HG03520 (cell line): ENCODE results near the gene ZFTA.
"Not testable (repeated sequence)": the region's sequence is repeated elsewhere in the genome, so short reads cannot be mapped to it uniquely, and the experiment has no call there.

Experiments used
- ATAC-seq: cut with Tn5 transposase; IDR thresholded peaks from one replicate; pipeline ENCODE4 v1.9.1; 2021; ENCODE audit warnings: mild to moderate bottlenecking, moderate library complexity; ENCODE audit not compliant: unreplicated experiment

Gene ZFTA

DNA sequence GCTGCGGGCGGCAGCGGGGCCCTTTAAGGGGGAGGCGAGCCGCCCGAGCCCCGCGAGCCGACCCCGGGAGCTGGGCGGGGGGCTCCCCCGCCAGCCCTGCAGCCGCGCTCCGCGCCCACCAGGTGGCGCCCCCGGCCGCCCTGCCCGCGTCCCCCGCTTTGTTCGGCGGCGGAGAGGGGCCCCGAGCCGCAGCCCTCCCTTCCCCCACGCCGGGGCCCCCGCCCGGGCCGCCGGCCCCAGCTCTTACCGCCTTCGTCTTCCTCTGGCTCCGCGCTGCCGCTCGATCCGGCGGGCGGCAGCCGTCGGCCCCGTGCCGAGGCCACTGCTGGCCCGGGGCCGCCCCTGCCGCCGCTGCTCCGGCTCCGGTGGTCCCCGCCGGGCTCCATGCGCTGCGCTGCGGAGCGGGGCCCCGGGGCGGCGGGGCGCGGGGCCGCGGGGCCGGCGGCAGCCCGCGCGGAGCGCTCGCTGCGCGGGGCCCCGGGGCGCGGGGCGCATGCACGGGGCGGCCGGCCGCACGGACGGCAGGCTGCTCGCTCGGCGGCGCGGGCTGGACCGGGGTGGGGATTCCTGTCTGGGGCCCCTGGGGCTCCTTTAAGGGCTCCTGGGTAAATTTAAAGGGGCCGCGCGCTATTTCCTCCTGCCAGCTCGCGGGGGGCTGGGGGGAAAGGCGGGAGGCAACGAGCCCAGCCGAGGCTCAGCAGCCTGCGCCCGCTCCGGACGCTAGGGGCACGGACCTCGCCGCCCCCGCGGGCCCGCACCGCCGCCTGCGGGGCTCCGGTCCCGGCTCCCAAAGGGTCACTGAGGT, at the start of gene ZFTA:
TSS of gene ZFTA (minus strand) at position 539 of the 805 bp plus-strand sequence. CDS start at position 386, 153 bp downstream.
- ATAC-seq, result peak; percentile 52

DNA sequence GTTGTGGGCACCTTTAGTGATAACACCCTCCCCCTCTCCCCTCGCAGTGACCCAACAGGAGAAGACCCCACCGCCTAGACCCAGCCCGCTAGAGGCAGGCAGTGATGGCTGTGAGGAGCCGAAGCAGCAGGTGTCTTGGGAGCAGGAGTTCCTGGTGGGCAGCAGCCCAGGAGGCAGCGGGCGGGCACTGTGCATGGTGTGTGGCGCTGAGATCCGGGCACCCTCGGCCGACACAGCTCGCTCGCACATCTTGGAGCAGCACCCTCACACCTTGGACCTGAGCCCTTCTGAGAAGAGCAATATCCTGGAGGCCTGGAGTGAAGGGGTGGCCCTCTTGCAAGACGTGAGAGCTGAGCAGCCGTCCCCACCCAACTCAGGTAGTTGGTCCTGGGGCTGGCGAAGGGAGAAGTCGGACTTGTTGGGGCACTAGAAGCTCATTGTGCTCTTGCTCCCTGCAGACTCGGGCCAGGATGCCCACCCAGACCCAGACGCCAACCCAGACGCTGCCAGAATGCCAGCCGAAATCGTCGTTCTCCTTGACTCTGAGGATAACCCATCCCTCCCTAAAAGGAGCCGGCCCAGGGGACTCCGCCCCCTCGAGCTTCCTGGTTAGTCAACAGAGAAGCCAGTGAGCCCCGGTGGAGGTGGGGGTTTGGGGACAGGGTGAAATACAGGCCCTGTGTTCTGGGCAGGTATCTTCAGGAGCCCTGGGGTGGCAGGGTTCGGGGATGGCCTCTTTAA, 49.4 kb upstream of the ZFTA start:
- ATAC-seq, result no peak

DNA sequence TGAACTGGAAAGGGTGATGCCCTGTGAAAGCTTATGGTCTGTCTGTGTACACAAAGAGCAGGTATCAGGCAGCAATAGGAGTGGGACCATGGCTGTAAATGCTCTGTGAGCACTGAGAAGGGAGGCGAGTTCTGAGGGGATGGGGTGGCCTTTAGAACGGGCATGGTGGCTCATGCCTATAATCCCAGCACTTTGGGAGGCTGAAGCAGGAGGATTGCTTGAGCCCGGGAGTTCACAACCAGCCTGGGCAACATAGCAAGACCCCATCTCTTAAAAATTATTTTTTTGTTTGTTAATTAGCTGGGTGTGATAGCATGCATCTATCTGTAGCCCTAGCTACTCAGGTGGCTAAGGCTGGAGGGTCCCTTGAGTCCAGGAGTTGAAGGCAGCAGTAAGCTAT, 48.2 kb upstream of the ZFTA start:
- ATAC-seq, result no peak

DNA sequence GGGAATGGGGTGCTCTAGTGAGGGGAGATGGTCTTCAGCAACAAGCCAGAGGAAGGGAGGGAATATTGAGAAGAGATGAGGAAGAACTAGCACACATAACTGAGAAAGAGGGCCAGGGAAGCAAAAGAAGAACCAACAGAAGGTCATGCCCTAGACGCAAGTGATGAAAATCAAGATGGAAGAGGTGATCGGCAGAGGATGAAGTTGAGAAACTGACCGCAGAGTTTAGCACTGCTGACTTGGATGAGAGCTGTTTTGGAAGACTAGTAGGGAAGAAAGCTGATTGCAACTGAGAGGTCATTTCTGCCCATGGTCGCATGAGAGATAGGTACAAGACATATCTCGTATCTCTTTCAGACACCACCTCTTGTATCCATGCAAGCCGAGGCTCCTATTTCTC, 47.6 kb upstream of the ZFTA start:
- ATAC-seq, result no peak

DNA sequence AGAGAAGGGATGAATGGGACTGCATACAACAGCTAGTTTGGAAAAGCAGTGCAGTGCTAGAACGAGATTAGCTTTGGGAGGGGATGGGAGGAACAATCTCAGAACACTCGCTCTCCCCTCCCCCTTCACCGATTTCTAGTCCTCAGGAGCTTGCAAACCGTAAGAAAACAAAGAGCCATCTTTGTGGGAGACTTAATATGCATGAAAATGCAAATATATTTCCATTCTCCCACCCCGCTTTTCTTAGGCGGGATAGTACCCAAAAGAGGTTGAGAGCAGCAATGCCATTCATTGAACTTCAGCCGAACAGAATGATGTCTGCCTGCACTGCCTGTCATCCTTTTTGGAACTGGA, 45.8 kb upstream of the ZFTA start:
- no peak for ATAC-seq

DNA sequence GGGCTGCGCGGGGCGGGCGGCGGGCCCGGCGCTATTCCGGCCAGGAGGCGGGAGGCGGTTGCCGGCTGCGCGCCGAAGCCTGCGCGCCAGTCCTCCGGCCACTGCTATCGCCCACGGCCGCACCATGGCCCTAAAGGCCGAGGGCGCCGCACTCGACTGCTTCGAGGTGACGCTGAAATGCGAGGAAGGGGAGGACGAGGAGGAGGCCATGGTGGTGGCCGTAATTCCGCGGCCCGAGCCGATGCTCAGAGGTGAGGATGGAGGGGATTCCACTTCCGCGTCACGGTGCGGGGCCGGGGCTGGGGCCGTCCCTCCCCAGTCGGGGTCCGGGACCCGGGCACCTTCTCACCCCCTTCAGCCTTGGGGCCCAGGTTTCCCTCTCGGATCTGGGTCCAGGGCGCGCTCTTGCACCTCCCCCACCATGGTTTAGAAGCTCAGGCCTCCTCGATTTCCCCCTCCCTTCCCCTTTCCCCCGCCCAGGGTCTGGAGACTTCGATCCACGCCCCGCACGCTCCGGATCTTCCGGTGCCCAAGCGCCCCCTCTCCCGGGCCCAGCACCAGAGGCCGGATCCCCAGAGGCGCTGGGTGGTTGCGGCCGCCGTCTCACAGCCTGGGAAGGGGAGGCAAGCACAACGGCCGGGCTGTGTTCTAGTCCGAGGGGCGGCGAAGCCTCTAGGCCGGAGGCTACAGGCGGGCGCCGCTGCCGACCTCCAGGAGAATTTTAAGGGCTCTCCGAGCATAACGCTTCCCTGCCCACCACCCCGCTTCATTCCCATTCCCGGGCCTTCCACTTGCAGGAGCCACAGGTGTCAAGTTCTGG, 45.2 kb upstream of the ZFTA start:
- ATAC-seq, result peak; percentile 41

DNA sequence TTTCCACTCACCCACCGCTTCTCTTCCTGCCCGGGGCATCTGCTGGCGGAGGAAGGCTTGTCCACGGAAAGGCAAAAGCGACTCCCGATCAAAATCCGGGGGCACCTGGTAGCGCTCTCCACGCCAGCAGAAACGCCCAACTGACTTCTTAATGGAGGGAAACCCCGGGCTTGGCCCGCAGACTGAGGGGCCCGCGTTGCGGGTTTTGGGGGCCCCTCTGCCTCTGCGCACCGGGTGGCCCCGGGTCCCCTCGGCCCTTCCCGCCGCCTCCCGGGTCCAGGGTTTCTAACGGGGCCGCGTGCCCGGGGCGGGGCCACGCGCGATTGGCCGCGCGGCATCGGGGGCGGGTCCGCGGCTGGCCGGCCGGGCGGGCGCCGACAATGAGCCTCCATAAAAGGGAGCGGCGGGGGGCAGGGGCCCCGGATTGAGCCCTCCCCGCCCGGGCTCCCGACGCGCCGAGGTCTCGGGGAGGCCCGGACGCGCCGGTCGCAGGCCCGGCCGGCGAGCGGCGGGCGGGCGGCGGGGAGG, 44.5 kb upstream of the ZFTA start, which contains the start of gene SPINDOC:
TSS of gene SPINDOC (plus strand) at position 422 of the 528 bp plus-strand sequence. CDS start 231 bp downstream, outside the sequence.
- peak; percentile 71 for ATAC-seq

DNA sequence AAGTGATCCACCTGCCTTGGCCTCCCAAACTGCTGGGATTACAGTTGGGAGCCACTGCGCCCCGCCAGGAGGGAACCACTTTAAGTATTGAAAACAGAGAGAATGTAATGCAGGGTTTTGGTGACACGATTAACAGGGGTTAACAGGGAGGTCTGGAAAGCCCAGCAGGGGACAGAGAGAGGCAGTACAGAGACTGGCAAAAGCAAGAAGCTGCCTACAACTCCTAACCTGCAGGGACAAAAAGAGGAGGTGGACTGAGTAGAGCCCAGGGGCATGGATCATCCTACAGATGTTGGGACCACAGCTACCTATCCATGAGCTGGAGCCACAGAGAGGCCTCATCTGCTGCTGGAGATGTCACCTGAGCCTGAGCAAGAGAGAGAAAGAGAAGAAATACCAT, 42.9 kb upstream of the ZFTA start:
- ATAC-seq, result no peak

DNA sequence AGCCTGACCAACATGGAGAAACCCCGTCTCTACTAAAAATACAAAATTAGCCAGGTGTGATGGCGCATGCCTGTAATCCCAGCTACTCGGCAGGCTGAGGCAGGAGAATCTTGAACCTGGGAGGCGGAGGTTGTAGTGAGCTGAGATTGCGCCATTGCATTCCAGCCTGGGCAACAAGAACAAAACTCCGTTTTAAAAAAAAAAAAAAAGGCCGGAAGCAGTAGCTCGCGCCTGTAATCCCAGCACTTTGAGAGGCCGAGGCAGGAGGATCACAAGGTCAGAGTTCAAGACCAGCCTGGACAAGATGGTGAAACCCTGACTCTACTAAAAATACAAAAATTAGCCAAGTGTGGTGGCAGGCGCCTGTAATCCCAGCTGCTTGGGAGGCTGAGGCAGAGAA, 41.8 kb upstream of the ZFTA start:
- not testable (repeated sequence) for ATAC-seq

DNA sequence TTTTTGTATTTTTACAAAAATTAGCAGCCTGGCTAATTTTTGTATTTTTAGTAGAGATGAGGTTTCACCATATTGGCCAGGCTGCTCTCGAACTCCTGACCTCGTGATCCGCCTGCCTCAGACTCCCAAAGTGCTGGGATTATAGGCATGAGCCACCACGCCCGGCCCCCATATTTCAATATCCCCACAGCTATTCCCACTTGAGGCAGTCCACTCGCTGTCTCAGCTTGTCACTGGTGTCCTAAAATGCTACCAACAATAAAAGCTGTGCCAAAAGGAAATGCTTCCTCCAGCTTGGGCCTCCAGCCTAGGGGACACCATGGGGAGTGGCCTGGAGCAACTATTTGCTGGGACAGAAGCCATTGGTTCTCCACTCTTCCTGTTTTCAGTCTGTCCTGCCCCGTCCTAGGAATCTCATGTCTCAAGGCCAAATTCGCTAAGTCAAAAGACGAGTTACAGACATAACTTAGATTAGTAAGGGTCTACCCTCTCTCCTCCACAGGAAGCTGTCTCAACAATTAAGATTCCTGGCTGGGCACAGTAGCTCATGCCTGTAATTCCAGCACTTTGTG, 37.4 kb upstream of the ZFTA start:
- no peak for ATAC-seq

DNA sequence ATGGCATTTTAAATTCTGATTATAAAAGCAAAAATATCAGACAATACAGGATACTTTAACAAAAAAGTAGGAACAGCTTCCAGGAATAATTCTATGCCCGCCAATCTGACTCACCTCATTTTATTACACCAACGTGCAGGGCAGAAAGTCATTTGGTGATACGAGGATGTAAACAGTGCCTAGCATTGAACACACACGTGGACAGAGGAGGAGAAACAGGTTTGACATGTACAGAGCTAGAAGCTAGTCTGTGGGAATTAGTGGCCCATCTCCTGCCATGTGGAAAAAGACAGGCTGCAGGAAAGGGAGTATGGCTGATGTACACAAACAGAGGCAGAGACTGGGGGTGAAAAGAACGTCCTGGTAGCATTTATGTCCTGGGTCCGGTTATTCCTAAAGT, 35.7 kb upstream of the ZFTA start:
- ATAC-seq, result no peak

DNA sequence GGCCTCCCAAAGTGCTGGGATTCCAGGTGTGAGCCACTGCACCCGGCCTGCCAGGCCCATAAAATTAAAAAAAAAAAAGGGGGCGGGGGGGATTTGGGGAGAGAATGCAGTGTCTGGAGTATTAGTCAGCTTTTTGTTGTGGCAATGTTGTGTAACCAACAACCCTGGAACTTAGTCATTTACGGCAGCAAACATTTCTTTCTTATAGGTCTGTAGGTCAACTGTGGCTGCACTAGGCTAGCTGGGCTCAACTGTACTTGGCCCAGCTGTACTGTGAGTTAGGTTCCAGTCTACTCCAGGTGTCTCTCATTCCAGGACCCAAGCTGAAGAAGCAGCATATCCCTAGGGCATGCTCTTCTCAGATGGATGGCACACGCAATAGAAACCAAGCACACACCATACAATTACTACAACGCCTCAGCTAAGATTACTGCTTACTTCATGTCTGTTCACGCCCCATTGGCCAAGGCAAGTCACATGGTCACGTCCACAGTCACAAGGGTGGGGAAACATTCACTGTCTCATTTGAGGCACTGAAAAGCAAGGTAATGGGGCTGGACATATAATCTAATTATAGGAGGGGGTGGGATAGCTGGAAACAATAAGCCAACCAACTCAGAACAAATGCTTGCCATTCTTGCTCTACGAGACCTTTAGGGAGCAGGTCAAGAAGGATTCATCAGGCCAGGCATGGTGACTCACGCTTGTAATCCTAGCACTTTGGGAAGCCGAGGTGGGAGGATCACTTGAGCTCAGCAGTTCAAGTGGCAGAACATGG, 34.3 kb upstream of the ZFTA start:
- no peak for ATAC-seq

DNA sequence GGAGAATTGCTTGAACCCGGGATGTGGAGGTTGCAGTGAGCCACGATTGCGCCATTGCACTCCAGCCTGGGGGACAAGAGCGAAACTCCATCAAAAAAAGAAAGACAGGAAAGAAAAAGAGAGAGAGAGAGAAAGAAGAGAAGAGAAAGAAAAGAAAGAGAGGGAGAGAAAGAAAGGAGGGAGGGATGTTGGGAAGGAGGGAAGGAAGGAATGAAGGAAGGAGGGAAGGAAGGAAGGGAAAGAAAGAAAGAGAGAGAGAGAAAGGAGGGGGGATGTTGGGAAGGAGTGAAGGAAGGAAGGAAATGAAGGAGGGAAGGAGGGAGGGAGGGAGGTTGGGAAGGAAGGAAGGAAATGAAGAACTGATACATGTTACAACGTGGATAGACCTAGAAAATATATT, 32.3 kb upstream of the ZFTA start:
- no peak for ATAC-seq

DNA sequence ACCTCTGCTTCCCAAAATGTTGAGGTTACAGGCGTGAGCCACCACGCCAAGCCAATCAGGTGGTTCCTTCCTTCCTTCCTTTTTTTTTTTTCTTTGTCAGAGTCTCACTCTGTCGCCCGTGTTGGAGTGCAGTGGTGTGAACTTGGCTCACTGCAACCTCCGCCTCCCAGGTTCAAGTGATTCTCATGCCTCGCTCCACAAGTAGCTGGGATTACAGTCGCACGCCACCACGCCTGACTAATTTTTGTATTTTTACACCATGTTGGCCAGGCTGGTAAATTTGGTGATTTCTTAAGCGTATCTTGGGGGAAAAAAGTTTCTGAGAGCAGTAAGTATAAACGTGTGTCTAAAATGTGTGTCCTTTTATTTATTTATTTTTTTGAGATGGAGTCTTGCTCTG, 26.5 kb upstream of the ZFTA start:
- ATAC-seq, result no peak

DNA sequence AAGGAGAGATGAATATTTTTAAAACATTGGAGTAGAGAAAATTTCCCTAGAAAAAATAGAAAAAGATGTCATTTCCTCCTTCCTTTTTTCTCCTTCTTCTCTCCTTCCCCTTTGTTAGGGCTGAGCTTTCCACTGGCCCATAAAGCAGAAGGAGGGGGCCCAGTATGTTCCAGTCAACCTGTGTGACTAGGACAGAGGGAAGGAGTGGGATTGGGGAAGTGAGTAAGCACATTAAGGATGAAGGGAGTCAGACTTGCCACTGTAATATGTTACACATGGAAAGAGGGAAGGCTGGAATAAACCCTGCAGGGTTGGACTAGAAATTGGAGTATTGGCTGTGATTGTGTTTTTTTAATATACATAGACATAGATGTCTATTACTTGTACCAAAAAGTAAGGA, 24.6 kb upstream of the ZFTA start:
- no peak for ATAC-seq

DNA sequence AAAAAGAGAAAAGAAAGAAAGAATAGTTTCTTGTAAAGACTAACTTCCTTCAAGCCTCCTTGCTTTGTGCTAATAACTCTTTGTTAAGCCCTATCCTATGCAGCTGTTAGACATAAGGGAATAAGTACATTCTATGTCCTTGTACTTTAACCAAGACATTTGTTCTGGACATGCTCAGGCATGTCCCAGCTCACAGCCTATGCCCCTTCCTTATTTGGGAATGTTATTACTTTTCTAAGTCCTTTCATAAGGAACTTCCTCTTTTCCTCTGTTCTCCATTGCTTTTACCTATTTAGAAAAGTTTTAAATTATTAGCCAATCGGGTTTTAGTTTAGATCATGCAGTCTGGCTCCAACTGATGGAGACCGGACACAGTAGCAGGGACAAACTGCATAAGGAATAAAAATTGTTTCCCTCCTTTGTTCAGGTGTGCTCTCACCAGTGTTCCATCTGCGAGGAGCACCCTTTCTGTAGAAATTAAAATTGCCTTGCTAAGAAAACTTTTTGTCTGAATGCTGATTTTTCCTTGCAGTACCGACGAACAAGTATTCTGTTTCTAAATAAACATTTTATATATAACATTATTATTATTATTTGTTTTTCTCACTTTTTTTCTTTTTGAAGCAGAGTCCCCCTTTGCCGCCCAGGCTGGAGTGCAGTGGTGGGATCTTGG, 23.1 kb upstream of the ZFTA start:
- no peak for ATAC-seq

DNA sequence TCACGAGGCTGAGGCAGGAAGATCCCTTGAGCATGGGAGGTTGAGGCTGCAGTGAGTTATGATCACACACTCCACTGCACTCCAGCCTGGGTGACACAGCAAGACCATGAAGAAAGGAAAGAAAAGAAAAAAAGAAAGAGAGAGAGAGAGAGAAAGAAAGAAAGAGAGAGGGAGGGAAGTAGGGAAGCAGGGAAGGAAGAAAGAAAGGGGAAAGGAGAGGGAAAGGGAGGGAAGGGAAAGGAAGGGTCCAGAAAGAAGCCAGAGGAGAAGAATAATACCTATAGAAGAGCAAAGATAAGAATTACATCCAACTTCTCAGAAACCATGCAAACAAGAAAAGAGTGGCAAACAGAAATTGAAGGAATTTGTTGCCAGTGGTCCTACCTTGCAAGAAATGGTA, 17.2 kb upstream of the ZFTA start:
- no peak for ATAC-seq

DNA sequence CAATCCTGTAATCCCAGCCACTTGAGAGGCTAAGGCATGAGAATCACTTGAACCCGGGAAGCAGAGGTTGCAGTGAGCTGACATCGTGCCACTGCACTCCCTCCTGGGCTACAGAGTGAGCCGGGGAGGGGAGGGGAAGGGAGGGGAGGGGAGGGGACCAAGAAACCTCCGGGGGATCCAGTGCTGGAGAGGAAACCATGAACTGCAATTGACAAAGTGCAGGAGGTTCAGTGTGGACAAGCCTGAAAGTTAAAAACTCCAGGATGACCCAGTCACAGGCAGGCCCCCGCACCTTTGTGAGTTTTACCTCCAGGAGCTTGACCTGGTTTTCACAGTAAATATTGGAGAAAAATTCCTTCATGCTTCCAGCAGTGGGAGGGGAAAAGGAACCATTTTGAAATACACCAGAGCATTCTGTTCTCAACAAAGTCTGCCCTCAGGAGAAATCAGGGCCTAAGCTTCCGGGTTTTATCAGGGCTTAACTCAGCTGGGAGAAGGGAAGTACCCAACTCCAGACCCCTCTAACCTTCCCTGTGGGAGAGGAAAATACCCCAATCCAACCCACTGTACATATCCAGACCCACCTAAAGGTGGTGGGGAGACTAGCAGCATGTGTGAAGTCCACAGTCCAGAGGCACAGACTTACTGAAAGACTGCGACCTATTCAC, 15.5 kb upstream of the ZFTA start:
- ATAC-seq, result no peak

DNA sequence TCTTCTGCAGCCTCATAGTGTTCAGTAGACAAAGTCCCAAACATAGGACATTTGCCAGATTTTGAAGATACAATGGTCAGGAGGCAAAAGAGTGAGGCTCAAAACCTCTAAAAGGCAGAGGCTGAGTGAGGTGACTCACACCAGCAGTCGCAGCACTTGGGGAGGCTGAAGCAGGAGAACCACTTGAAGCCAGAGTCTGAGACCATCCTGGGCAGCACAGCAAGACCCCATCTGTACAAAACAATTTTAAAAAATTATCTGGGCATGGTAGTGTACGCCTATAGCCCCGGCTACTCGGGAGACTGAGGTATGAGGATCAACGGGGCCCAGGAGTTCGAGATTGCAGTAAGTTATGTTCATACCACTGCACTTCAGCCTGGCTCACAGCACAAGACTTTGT, 14.2 kb upstream of the ZFTA start:
- no peak for ATAC-seq
